HG03432 (cell line): ENCODE measurements around the gene NSF.

ENCODE experiments used
- ATAC-seq: cut with Tn5 transposase; IDR thresholded peaks from one replicate; pipeline ENCODE4 v1.9.1; 2021; ENCODE audit warnings: mild to moderate bottlenecking, moderate library complexity; ENCODE audit not compliant: unreplicated experiment

NSF gene

DNA sequence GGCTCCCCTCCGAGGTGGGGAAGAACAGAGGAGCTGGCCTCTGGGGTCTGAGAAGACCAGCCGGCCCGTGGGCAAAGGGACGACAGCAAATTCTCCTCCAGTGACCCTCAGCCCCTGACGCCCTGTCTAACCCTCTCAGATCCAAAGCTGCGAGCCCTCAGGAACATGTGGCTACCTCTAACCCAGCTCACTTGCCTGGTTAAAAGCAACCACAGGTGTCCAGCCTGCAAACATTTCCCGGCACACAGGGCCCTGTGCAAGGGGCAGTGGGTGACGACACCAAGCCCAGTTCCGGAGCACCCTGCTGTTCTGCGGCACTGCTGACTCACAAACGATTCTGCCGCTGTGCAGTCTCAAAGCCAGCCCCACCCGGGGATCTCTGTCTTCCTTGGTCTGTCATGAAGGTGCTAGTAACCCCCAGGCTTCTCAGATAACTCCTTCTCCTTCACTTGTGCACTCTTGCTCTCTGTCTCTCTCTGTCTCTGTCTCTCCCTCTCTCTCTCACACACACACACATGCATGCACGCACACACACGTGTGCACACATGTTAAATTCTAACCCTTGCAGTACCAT, 205.0 kb downstream of the NSF start:
- ATAC-seq = no peak

DNA sequence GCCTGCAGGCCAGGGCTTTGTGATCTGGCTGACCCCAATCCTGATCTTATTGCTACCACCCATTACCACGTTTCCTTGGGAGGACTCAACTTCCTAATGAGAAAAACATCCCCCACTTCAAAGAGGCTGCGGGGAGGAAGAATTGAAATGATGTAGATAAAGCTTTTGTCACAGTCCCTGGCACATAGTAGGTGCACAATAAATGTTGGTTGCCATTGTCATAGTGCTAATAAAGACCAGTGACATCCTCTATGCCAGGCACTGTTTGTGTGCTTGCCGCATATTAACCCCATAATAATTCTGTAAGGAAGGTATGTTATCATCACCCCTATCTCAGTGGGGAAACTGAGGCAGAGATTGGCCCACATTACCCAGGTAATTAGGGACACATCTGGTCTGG, 205.6 kb downstream of the NSF start:
- no peak for ATAC-seq

DNA sequence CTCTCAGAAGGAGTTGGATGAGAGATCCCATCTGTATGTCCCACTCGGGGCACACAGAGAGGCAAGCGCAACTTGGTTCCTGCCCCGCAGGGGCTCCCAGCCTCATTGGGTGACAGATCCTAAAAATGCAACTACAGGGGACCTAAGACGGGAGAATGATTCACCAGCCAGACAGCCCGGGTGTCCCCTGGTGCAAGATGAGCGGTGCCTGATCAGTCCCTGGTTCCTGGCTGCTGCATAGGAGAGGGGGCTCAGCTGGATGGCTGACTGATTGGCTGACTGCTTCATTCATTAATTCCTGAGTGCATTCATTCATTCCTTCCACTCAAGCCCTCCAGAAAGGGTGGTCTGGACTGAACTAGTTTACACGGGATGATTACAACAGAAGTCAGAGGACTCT, 206.1 kb downstream of the NSF start:
- no peak for ATAC-seq

DNA sequence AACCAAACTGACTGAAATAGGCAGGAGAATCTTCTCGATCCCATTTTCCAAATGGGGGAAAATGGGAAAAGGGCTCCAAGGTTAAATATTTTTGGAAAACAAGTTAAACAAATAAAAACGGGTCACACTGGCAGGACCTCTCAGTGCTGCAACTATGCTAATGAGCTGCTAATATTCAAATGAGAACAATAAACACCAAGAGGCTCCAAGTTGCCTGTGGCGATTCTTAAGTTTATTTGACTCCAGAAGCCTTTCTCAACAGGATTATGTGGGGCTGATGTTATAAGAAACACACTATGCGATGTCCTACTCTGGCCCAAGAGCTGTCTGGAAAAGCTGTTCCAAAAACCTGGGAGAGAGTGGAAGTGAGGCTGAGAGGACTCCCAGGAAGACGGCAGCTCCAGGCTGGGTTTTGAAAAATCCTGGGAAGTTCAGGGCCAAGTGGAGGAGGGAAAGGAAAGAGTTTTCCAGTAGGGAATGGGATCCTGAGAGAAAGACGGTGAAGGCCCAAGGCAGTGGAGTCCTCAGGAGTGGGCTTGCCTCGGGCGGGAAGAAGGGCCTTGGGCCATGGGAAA, 206.6 kb downstream of the NSF start:
- ATAC-seq = no peak

DNA sequence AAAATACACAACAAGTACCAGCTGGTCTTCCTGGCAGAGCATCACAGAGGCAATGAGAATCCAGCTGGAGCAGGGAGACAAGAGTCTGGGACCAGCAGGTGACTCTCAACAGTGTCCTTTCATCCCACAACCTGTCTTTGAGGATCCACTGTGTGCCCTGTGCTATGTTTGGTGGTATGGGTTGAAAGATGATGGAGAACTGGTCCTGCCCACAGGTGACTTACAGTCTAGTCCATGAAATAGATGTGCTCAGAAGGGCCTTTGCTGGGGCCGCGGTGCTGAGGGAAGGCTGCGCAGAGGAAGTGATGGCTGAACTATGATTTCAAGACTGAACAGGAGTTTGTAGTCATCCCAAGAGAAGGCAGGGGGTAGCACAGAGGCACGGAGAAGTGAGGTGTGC, 210.1 kb downstream of the NSF start:
- ATAC-seq = no peak

DNA sequence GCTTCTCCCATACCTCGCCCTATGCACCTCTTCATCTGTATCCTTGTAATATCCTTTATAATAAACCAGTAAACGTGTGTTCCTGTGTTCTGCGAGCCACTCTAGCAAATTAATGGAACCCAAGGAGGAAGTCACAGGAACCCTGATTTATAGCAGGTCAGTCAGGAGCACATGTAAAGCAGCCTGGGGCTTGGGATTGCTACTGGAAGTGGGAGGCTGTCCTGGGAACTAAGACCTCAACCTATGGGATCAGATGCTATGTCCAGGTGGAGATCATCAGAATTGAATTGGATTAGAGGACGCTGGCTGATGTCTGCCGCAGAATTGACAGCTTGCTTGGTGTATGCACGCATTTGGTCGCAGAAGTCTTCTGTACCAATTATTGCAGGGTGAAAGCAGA, 212.3 kb downstream of the NSF start:
- ATAC-seq = no peak

DNA sequence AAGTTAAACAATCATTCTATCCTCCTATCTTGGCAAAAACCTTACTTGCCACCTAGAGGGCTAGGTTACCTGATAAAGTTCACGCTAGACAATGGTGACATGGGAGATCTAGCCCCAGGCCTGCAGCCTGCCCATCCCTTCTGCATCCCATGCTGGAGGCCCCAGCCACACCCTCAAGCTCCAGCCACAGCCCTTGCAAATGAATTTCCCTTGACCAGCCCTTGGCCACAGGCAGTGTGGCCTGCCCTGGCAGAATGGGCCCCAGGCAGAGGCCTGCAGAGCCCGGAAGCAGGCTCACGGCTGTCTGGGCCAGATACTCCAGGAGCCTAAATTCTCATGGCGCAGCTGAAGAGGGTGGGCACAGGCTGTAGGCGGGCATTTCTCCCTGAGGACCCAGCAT, 213.1 kb downstream of the NSF start:
- no peak for ATAC-seq

DNA sequence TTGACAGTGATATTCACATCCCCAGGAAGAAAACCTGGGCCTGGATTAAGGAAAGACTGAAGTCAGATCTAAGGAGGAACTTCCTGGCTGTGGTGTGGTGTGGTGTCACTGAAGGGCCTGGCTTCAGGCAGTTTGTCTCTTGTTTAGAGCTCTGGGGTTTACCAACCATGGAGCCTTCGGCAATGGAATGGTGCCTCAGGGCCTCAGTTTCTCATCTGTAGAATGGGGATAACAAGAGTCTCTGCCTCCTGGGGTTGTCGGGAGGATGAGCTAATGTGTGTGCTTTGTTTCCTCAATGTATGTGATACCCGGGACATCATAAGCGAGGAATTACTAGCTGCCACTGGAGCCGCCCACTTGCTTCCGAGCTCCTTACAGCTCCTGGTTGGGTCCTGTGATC, 215.3 kb downstream of the NSF start:
- ATAC-seq = no peak
